H9 (cell line): ENCODE measurements around the gene ANKRD2. TPM values are rescaled to one million over a fixed set of nuclear protein-coding genes. Genes with fewer than 3 reads are reported as not detected.
A peak's percentile ranks its signal among the peaks of the same experiment; 100 is the strongest.

Source experiments
- DNase-seq: peaks from one replicate; pipeline ENCODE4 v3.0.0-alpha.2; 2017
- H2AFZ ChIP-seq: one replicate; pipeline ENCODE4 v1.6.1; 2013; ENCODE audit warnings: mild to moderate bottlenecking, low read length, control low read depth, moderate library complexity
- H2AK5ac ChIP-seq: 2 replicates; pipeline ENCODE4 v1.6.1; 2013; ENCODE audit warnings: low read length, control low read depth, mixed read lengths; ENCODE audit not compliant: insufficient read length
- H2BK120ac ChIP-seq: one replicate; pipeline ENCODE4 v1.6.1; 2013; ENCODE audit warnings: low read depth, mild to moderate bottlenecking, low read length, control low read depth, inconsistent platforms; ENCODE audit not compliant: poor library complexity, severe bottlenecking
- H2BK12ac ChIP-seq: 2 replicates; pipeline ENCODE4 v1.6.1; 2013; ENCODE audit warnings: low read length, control low read depth, mixed read lengths, low read depth; ENCODE audit not compliant: insufficient read length
- H2BK15ac ChIP-seq: 2 replicates; pipeline ENCODE4 v1.6.1; 2013; ENCODE audit warnings: low read depth, low read length, control low read depth
- H2BK20ac ChIP-seq: one replicate; pipeline ENCODE4 v1.6.1; 2013; ENCODE audit warnings: low read depth, mild to moderate bottlenecking, low read length, control low read depth, inconsistent platforms; ENCODE audit not compliant: poor library complexity, severe bottlenecking
- H2BK5ac ChIP-seq: 2 replicates; pipeline ENCODE4 v1.6.1; 2013; ENCODE audit warnings: low read length, control low read depth, mixed read lengths; ENCODE audit not compliant: insufficient read length
- H3K14ac ChIP-seq: 2 replicates; pipeline ENCODE4 v1.6.1; 2013; ENCODE audit warnings: low read length, control low read depth; ENCODE audit not compliant: insufficient read depth
- H3K18ac ChIP-seq: 2 replicates; pipeline ENCODE4 v1.6.1; 2013; ENCODE audit warnings: low read depth, mild to moderate bottlenecking, mixed read lengths, low read length, control low read depth; ENCODE audit not compliant: insufficient read length
- H3K23ac ChIP-seq: 2 replicates; pipeline ENCODE4 v1.6.1; 2013; ENCODE audit warnings: low read length, control low read depth, mixed read lengths, low read depth; ENCODE audit not compliant: insufficient read length
- H3K23me2 ChIP-seq: 2 replicates; pipeline ENCODE4 v1.6.1; 2013; ENCODE audit warnings: low read depth, mild to moderate bottlenecking, mixed read lengths, low read length, control low read depth; ENCODE audit not compliant: insufficient read length, poor library complexity, severe bottlenecking
- H3K27ac ChIP-seq: 2 replicates; pipeline ENCODE4 v1.5.1; 2013; ENCODE audit warnings: low read length, control low read depth, mixed read lengths, low read depth; ENCODE audit not compliant: insufficient read length
- H3K27me3 ChIP-seq: 2 replicates; pipeline ENCODE4 v1.6.1; 2013; ENCODE audit warnings: low read length, control low read depth, inconsistent platforms; ENCODE audit not compliant: insufficient read depth
- H3K4ac ChIP-seq: 2 replicates; pipeline ENCODE4 v1.6.1; 2013; ENCODE audit warnings: low read depth, mild to moderate bottlenecking, control low read depth, inconsistent platforms, low read length, moderate library complexity
- H3K4me1 ChIP-seq: 2 replicates; pipeline ENCODE4 v1.6.1; 2013; ENCODE audit warnings: low read length, control low read depth, inconsistent platforms; ENCODE audit not compliant: insufficient read depth
- H3K4me2 ChIP-seq: 2 replicates; pipeline ENCODE4 v1.6.1; 2013; ENCODE audit warnings: low read length, control low read depth, mixed read lengths; ENCODE audit not compliant: insufficient read length, insufficient read depth
- H3K56ac ChIP-seq: 2 replicates; pipeline ENCODE4 v1.6.1; 2013; ENCODE audit warnings: low read depth, mild to moderate bottlenecking, mixed read lengths, low read length, control low read depth; ENCODE audit not compliant: insufficient read length
- H3K79me1 ChIP-seq: 2 replicates; pipeline ENCODE4 v1.6.1; 2013; ENCODE audit warnings: low read depth, mild to moderate bottlenecking, moderate library complexity, low read length, control low read depth, inconsistent platforms; ENCODE audit not compliant: insufficient read depth, poor library complexity, severe bottlenecking
- H3K79me2 ChIP-seq: 2 replicates; pipeline ENCODE4 v1.6.1; 2013; ENCODE audit warnings: low read length, control low read depth, inconsistent platforms; ENCODE audit not compliant: insufficient read depth
- H3K9ac ChIP-seq: 2 replicates; pipeline ENCODE4 v1.6.1; 2013; ENCODE audit warnings: low read length, control low read depth, mixed read lengths; ENCODE audit not compliant: insufficient read length; ENCODE audit errors: extremely low read depth
- H3K9me3 ChIP-seq: one replicate; pipeline ENCODE4 v1.6.1; 2013; ENCODE audit warnings: low read depth, low read length, inconsistent platforms; ENCODE audit not compliant: control insufficient read depth
- H3T11ph ChIP-seq: one replicate; pipeline ENCODE4 v1.6.1; 2013; ENCODE audit warnings: mild to moderate bottlenecking, low read length, control low read depth, inconsistent platforms
- H4K20me1 ChIP-seq: one replicate; pipeline ENCODE4 v1.6.1; 2013; ENCODE audit not compliant: control insufficient read depth, insufficient read length, insufficient read depth
- H4K5ac ChIP-seq: 2 replicates; pipeline ENCODE4 v1.6.1; 2013; ENCODE audit warnings: low read depth, mild to moderate bottlenecking, mixed read lengths, low read length, control low read depth; ENCODE audit not compliant: insufficient read length
- H4K8ac ChIP-seq: replicated peaks from 2 replicates; pipeline ENCODE4 v1.6.1; 2013; ENCODE audit warnings: low read length, control low read depth, mixed read lengths, low read depth; ENCODE audit not compliant: insufficient read length
- H4K91ac ChIP-seq: 2 replicates; pipeline ENCODE4 v1.6.1; 2013; ENCODE audit warnings: low read depth, mild to moderate bottlenecking, moderate library complexity, mixed read lengths, low read length, control low read depth; ENCODE audit not compliant: insufficient read length
- H3K27ac Mint-ChIP-seq, 3 experiments: 2 replicates in 2 of 3; 3 replicates in 1 of 3; pipeline ENCODE4 v1.8.0; 2020 to 2021; ENCODE audit warnings: mixed read lengths in 3 of 3, mild to moderate bottlenecking in 1 of 3, moderate library complexity in 1 of 3
- H3K27me3 Mint-ChIP-seq: 2 replicates; pipeline ENCODE4 v1.8.0; 2021; ENCODE audit warnings: low read depth, mild to moderate bottlenecking, moderate library complexity, mixed read lengths
- H3K36me3 Mint-ChIP-seq, 3 experiments: 2 replicates in 2 of 3; 3 replicates in 1 of 3; pipeline ENCODE4 v1.8.0; 2020 to 2021; ENCODE audit warnings: low read depth in 3 of 3, mixed read lengths in 3 of 3; ENCODE audit not compliant: insufficient read depth in 1 of 3
- H3K4me1 Mint-ChIP-seq, 2 experiments: 2 replicates each; pipeline ENCODE4 v1.8.0; 2020; ENCODE audit warnings: mixed read lengths in 2 of 2
- H3K4me3 Mint-ChIP-seq, 2 experiments: 2 replicates in 1 of 2; 3 replicates in 1 of 2; pipeline ENCODE4 v1.8.0; 2020 to 2021; ENCODE audit warnings: mild to moderate bottlenecking in 2 of 2, mixed read lengths in 2 of 2, moderate library complexity in 1 of 2
- H3K9me3 Mint-ChIP-seq, 2 experiments: 2 replicates in 1 of 2; 3 replicates in 1 of 2; pipeline ENCODE4 v1.8.0; 2020; ENCODE audit warnings: mild to moderate bottlenecking in 2 of 2, mixed read lengths in 2 of 2, moderate library complexity in 1 of 2
- WGBS: extraction: QIAGEN DNeasy Blood & Tissue Kit; methylation state at CpG from one replicate; pipeline ENCODE4 v1.1.7; 2013; ENCODE audit warnings: missing lambda C conversion rate, low lambda C conversion rate, mixed read lengths; ENCODE audit not compliant: insufficient read length; ENCODE audit errors: extremely low coverage; 5-methylcytosine and 5-hydroxymethylcytosine counted together
- total RNA-seq: library from RNA; stranded (reverse); gene quantifications from 2 replicates; pipeline ENCODE4 v1.2.1, GENCODE V29; 2021
- TF ChIP-seq, protein P1 (sequence below): fragments of 200-600 bp; sonication (generic); conservative IDR thresholded peaks from 3 replicates; pipeline ENCODE4 v1.8.0; 2021; ENCODE audit warnings: antibody characterized with exemption, mild to moderate bottlenecking

The ANKRD2 gene
- total RNA-seq, 1 experiment from 2014 or later, result not detected

DNA sequence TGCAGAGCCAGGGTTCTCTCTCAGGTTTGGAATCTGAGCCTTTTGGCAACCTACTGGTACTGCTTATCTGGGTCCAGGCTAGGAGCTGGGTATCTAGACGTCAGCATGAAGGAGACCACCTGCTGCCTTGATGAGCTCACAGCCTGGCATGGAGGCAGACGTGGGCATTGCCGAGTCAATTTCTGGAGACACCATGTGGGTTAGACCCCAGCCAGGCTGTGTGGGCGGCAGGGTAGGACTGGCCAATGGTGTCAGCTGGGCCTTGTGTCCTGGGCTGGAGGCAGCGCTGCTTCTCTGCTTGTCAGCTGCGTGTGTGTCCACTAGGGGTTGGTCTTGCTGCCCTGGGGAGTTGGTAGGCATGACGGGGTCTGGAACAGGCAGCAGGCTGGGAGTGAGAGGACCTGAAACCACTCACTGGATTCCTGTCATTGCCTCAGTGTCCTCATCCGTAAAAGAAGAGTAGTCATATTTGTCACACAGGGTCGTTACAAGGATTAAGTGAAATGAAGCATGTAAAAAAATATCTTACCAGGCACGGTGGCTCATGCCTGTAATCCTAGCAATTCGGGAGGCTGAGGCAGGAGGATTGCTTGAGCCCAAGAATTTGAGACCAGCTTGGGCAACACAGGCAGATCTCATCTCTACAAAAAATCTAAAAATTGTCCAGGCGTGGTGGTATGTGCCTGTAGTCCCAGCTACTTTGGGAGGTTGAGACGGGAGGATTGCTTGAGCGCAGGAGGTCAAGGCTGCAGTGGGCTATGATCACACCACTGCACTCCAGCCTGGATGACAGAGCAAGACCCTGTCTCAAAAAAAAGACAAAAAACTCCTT, 31.7 kb upstream of the ANKRD2 start:
- H2BK12ac ChIP-seq, result no peak overlapping the region
- H3K56ac ChIP-seq, result no peak overlapping the region
- H4K20me1 ChIP-seq, result no peaks in the 10 kb centered on the region
- Mint-ChIP-seq H3K4me1 (peaks cover 35 to 45% of the 10 kb centered on the region in 2 experiments), H3K36me3 (no peaks in the 10 kb centered on the region; a peak in 1 of 7 replicates), H3K27ac (peak overlapping the region; percentile 86 to 98 (median 95); a peak in 5 of 7 replicates), H3K9me3 (no peaks in the 10 kb centered on the region), H3K27me3 (no peaks in the 10 kb centered on the region), H3K4me3 (no peak overlapping the region)
- H3K4me1 ChIP-seq, result no peaks in the 10 kb centered on the region; the same call in 1 of the 2 replicates
- WGBS, result no CpG with 5 or more reads among the region's 14 CpGs
- H2AFZ ChIP-seq, result no peak overlapping the region
- H2BK15ac ChIP-seq, result no peak overlapping the region
- H3K4me2 ChIP-seq, result no peak overlapping the region
- H2AK5ac ChIP-seq, result no peak overlapping the region
- no peak overlapping the region for H4K91ac ChIP-seq
- H3T11ph ChIP-seq, result no peak overlapping the region
- peak; percentile 71 for DNase-seq
- TF ChIP-seq, protein P1, sequence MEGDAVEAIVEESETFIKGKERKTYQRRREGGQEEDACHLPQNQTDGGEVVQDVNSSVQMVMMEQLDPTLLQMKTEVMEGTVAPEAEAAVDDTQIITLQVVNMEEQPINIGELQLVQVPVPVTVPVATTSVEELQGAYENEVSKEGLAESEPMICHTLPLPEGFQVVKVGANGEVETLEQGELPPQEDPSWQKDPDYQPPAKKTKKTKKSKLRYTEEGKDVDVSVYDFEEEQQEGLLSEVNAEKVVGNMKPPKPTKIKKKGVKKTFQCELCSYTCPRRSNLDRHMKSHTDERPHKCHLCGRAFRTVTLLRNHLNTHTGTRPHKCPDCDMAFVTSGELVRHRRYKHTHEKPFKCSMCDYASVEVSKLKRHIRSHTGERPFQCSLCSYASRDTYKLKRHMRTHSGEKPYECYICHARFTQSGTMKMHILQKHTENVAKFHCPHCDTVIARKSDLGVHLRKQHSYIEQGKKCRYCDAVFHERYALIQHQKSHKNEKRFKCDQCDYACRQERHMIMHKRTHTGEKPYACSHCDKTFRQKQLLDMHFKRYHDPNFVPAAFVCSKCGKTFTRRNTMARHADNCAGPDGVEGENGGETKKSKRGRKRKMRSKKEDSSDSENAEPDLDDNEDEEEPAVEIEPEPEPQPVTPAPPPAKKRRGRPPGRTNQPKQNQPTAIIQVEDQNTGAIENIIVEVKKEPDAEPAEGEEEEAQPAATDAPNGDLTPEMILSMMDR, result peak; percentile 47; the same call in 2 of the 3 replicates
- H3K79me1 ChIP-seq, result no peaks in the 10 kb centered on the region
- no peak overlapping the region for H3K27ac ChIP-seq
- no peaks in the 10 kb centered on the region for H3K27me3 ChIP-seq
- no peak overlapping the region for H2BK20ac ChIP-seq
- no peaks in the 10 kb centered on the region; the same call in 1 of the 2 replicates for H3K79me2 ChIP-seq
- no peak overlapping the region for H4K8ac ChIP-seq
- no peak overlapping the region for H2BK5ac ChIP-seq
- H3K14ac ChIP-seq, result no peak overlapping the region
- H2BK120ac ChIP-seq, result no peak overlapping the region
- no peaks in the 10 kb centered on the region for H3K9me3 ChIP-seq
- no peak overlapping the region for H3K18ac ChIP-seq
- H3K23me2 ChIP-seq, result no peaks in the 10 kb centered on the region
- H4K5ac ChIP-seq, result no peak overlapping the region
- no peak overlapping the region for H3K4ac ChIP-seq
- no peak overlapping the region for H3K9ac ChIP-seq
- H3K23ac ChIP-seq, result no peak overlapping the region
